GM12878 (cell line): ENCODE results near the gene RGS12. TPM values are rescaled to one million over a fixed set of nuclear protein-coding genes. Genes with fewer than 3 reads are reported as not detected.

Experiments
- ATAC-seq: fragments of 200-7000 bp; cut with Tn5 transposase; 3 replicates; pipeline ENCODE4 v1.9.1; 2020; ENCODE audit warnings: mild to moderate bottlenecking, moderate library complexity
- BruUV-seq: library from RNA; stranded (reverse); fragments of 400-500 nt; replicated peaks from 2 replicates; lab custom pipeline; 2021; lab: Mats Ljungman, UMichigan
- CTCF ChIA-PET: fragments of 300-600 bp; sonication (Branson Sonifier 250); formaldehyde crosslinking; extraction: SDS; loops from one replicate; lab custom pipeline; 2021; ENCODE audit warnings: inconsistent platforms; lab: Yijun Ruan, JAX
- POLR2A ChIA-PET: fragments of 350-600 bp; formaldehyde crosslinking; extraction: SDS; loops from one replicate; lab custom pipeline; 2021; ENCODE audit warnings: inconsistent platforms; lab: Charles Lee
- RAD21 ChIA-PET: fragments of 300-600 bp; sonication (Branson Sonifier 250); formaldehyde crosslinking; loops from one replicate; lab custom pipeline; 2023; ENCODE audit warnings: antibody characterized with exemption; ENCODE audit not compliant: unreplicated experiment; lab: Charles Lee
- SMC1A ChIA-PET: fragments of 300-600 bp; sonication (Branson Sonifier 250); formaldehyde crosslinking; loops from one replicate; lab custom pipeline; 2023; ENCODE audit not compliant: unreplicated experiment, uncharacterized antibody; lab: Charles Lee
- DNase-seq: peaks from one replicate; pipeline ENCODE4 v3.0.0-alpha.2; 2011; ENCODE audit warnings: low read depth, low spot score
- FAIRE-seq: peaks from 3 replicates; lab custom pipeline; 2011; peaks lifted over from hg19 to GRCh38; lab: Jason Lieb, UNC
- H2AFZ ChIP-seq: 2 replicates; pipeline ENCODE4 v1.6.0; 2011; ENCODE audit warnings: low read depth, low read length, control low read depth; ENCODE audit not compliant: control insufficient read depth
- H3K27ac ChIP-seq: 2 replicates; pipeline ENCODE4 v1.5.1; 2011; ENCODE audit warnings: control low read depth; ENCODE audit not compliant: control insufficient read depth, insufficient read depth
- H3K27me3 ChIP-seq, 2 experiments: replicated peaks in 1 of 2; 2 replicates each; pipeline versions ENCODE4 v1.6.0 to v1.6.1; 2011; ENCODE audit warnings: low read length in 1 of 2; ENCODE audit not compliant: control insufficient read depth in 2 of 2, insufficient read depth in 2 of 2
- H3K36me3 ChIP-seq, 2 experiments: 2 replicates each; pipeline ENCODE4 v1.5.1; 2011; ENCODE audit warnings: low read length in 1 of 2; ENCODE audit not compliant: control insufficient read depth in 2 of 2, insufficient read depth in 2 of 2
- H3K4me1 ChIP-seq: 2 replicates; pipeline ENCODE4 v1.6.1; 2011; ENCODE audit warnings: mild to moderate bottlenecking, low read length, moderate library complexity, mixed read lengths; ENCODE audit not compliant: control insufficient read depth, insufficient read depth
- H3K4me2 ChIP-seq: 2 replicates; pipeline ENCODE4 v1.6.0; 2011; ENCODE audit warnings: control low read depth; ENCODE audit not compliant: control insufficient read depth, insufficient read depth
- H3K4me3 ChIP-seq: fragments of 200-600 bp; sonication (generic); 2 replicates; pipeline ENCODE4 v1.5.1; 2016
- H3K79me2 ChIP-seq: 2 replicates; pipeline ENCODE4 v1.6.0; 2011; ENCODE audit warnings: low read length; ENCODE audit not compliant: control insufficient read depth, insufficient read depth
- H3K9ac ChIP-seq: 2 replicates; pipeline ENCODE4 v1.8.0; 2011; ENCODE audit warnings: low read length, control low read depth, mixed read lengths; ENCODE audit not compliant: control insufficient read depth, insufficient read depth
- H3K9me3 ChIP-seq: replicated peaks from 3 replicates; pipeline ENCODE4 v1.5.1; 2011; ENCODE audit warnings: mild to moderate bottlenecking, low read length; ENCODE audit not compliant: control insufficient read depth, insufficient read depth
- H4K20me1 ChIP-seq: 2 replicates; pipeline ENCODE4 v1.6.0; 2011; ENCODE audit not compliant: control insufficient read depth, insufficient read depth
- CBX3 ChIP-seq: fragments of 200-600 bp; sonication (generic); IDR thresholded peaks from 2 replicates; pipeline ENCODE4 v1.6.1; 2016; ENCODE audit warnings: low read depth, borderline replicate concordance
- CBX5 ChIP-seq: sonication (generic); IDR thresholded peaks from 2 replicates; pipeline ENCODE4 v1.6.1; 2016; ENCODE audit warnings: low read depth, moderate library complexity, mild to moderate bottlenecking, inconsistent platforms
- ETV6 ChIP-seq, 2 experiments: fragments of 450-650 bp in 1 of 2; IDR thresholded peaks in 1 of 2; conservative IDR thresholded peaks in 1 of 2; 2 replicates each; pipeline ENCODE4 v1.6.1; 2014; ENCODE audit warnings: antibody characterized with exemption in 1 of 2, borderline replicate concordance in 1 of 2, low read depth in 1 of 2, mild to moderate bottlenecking in 1 of 2, moderate library complexity in 1 of 2
- HDAC6 ChIP-seq: fragments of 200-600 bp; sonication (generic); IDR thresholded peaks from one replicate; pipeline ENCODE4 v1.8.0; 2017; ENCODE audit warnings: antibody characterized with exemption; ENCODE audit not compliant: unreplicated experiment
- JUND ChIP-seq: IDR thresholded peaks from 2 replicates; pipeline ENCODE4 v1.6.1; 2012; ENCODE audit warnings: low read depth, mild to moderate bottlenecking, low read length, improper control_type of control experiment, moderate library complexity
- NR2C1 ChIP-seq: fragments of 450-650 bp; IDR thresholded peaks from 2 replicates; pipeline ENCODE4 v1.6.1; 2017; ENCODE audit warnings: antibody characterized with exemption, mild to moderate bottlenecking, moderate library complexity
- RBBP5 ChIP-seq: fragments of 200-600 bp; sonication (generic); conservative IDR thresholded peaks from 2 replicates; pipeline ENCODE4 v1.6.1; 2016
- RELA ChIP-seq: fragments of 450-650 bp; IDR thresholded peaks from 2 replicates; pipeline ENCODE4 v1.8.0; 2014; ENCODE audit warnings: borderline replicate concordance; ENCODE audit not compliant: partially characterized antibody
- SIN3A ChIP-seq: IDR thresholded peaks from 2 replicates; pipeline ENCODE4 v1.6.1; 2012; ENCODE audit warnings: low read depth, low read length, improper control_type of control experiment
- SREBF2 ChIP-seq: IDR thresholded peaks from 2 replicates; pipeline ENCODE4 v1.6.1; 2012; ENCODE audit warnings: mild to moderate bottlenecking, low read length
- TCF7 ChIP-seq: IDR thresholded peaks from 2 replicates; pipeline ENCODE4 v1.6.1; 2014; ENCODE audit warnings: antibody characterized with exemption, borderline replicate concordance
- ZNF622 ChIP-seq: fragments of 450-650 bp; IDR thresholded peaks from 2 replicates; pipeline ENCODE4 v1.6.1; 2017; ENCODE audit warnings: mild to moderate bottlenecking, inconsistent platforms
- WGBS: methylation state at CpG from one replicate; pipeline ENCODE4 v1.1.6; 2016; ENCODE audit warnings: low lambda C conversion rate; ENCODE audit not compliant: insufficient replicate concordance, insufficient coverage; ENCODE audit errors: missing lambda C conversion rate; 5-methylcytosine and 5-hydroxymethylcytosine counted together
- in situ Hi-C: fragments of 300-500 bp; cut with MboI; formaldehyde crosslinking; loops from 9 replicates; pipeline ENCODE4 v1.14.3; 2018; ENCODE audit warnings: mixed read lengths
- intact Hi-C: fragments of 100-400 bp; cut with micrococcal nuclease; formaldehyde crosslinking; loops from one replicate; pipeline ENCODE4 v1.14.2; 2022; ENCODE audit not compliant: unreplicated experiment
- polyA plus RNA-seq, 11 experiments: library from polyadenylated mRNA; depleted of rRNA in 4 of 11; unstranded in 6 of 11; stranded (reverse) in 5 of 11; fragments of >200 nt; fragmentation: Nextera tagmentation in 4 of 11; fragmentation: Illumina TruSeq in 1 of 11; extraction: Ambion mirVana in 4 of 11; extraction: Trizol in 1 of 11; gene quantifications; 1 replicate in 1 of 11; 2 replicates in 10 of 11; pipeline versions ENCODE4 v1.2.1 to v1.2.3, GENCODE V29; 2011 to 2016; ENCODE audit warnings: inconsistent platforms in 2 of 11, missing spikeins in 2 of 11, low read depth in 1 of 11
- total RNA-seq, 4 experiments: library from RNA; depleted of rRNA in 3 of 4; stranded (reverse); fragments of >200 nt in 3 of 4; fragmentation: Illumina TruSeq in 1 of 4; extraction: Trizol in 1 of 4; gene quantifications; 2 replicates each; pipeline versions ENCODE4 v1.2.1 to v1.2.3, GENCODE V29; 2013 to 2021
- TF ChIP-seq, protein P1 (sequence below): IDR thresholded peaks from 2 replicates; pipeline ENCODE4 v1.6.1; 2012; ENCODE audit warnings: low read depth, low read length, improper control_type of control experiment
- TF ChIP-seq, protein P2 (sequence below): fragments of 450-650 bp; IDR thresholded peaks from 2 replicates; pipeline ENCODE4 v1.6.1; 2017; ENCODE audit warnings: mild to moderate bottlenecking, low read depth, inconsistent platforms; ENCODE audit not compliant: poor library complexity, severe bottlenecking

Gene RGS12
- total and polyA plus RNA-seq, 10 of the 15 experiments (the other 5 are each of a cell fraction or from before 2014, with no cell fraction given): 0.02 to 2.2 (median 0.73) TPM

DNA sequence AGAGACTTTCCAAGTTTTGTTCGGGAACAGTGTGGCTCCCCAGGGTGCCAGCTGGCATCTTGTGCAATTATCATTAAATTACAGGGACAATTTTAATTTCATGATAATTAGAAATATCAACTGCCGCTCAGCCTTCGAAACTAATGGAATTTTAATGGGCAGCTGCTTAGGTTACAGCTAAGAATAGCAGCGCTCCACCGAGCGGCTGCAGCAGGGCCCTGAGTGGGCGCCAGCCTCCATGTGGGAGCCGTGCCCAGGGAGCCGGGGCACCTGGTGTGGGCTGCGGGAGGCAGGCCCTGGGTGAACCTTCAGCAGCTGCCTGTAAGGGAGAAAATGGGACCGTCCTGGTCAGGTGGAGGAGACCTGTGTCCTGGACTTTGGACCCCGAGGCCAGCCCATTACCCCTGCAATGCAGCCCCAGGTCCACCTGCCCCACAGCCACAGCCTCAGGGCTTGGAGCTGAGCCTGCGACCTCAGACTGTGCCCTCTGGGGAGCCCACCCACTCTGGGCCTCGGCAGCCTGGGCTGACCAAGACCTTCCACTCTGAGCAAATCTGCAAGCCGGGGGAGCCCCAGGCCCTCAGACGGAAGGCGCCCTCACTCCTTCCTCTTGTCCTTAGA lies 22.7 kb upstream of the RGS12 start:
- no peak overlapping the region for H3K4me3 ChIP-seq
- H4K20me1 ChIP-seq: no peaks in the 10 kb centered on the region
- H3K79me2 ChIP-seq: no peaks in the 10 kb centered on the region
- no TSS peak for BruUV-seq
- CTCF ChIA-PET: interaction anchor here (0.6 kb wide), 1 partner anchor 272 kb away, joined by 3 read pairs; no protein-coding TSS in a partner anchor
- intact Hi-C loops: no loop called here
- WGBS: 68% methylated on average over 17 of the region's 17 CpGs
- H3K27me3 ChIP-seq: no peaks in the 10 kb centered on the region
- TF ChIP-seq RELA: no peak
- TF ChIP-seq SREBF2: no peak
- TF ChIP-seq SIN3A: no peak
- TF ChIP-seq ZNF622: no peak
- TF ChIP-seq TCF7: no peak
- TF ChIP-seq, protein P1, sequence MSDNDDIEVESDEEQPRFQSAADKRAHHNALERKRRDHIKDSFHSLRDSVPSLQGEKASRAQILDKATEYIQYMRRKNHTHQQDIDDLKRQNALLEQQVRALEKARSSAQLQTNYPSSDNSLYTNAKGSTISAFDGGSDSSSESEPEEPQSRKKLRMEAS: no peak
- TF ChIP-seq, protein P2, sequence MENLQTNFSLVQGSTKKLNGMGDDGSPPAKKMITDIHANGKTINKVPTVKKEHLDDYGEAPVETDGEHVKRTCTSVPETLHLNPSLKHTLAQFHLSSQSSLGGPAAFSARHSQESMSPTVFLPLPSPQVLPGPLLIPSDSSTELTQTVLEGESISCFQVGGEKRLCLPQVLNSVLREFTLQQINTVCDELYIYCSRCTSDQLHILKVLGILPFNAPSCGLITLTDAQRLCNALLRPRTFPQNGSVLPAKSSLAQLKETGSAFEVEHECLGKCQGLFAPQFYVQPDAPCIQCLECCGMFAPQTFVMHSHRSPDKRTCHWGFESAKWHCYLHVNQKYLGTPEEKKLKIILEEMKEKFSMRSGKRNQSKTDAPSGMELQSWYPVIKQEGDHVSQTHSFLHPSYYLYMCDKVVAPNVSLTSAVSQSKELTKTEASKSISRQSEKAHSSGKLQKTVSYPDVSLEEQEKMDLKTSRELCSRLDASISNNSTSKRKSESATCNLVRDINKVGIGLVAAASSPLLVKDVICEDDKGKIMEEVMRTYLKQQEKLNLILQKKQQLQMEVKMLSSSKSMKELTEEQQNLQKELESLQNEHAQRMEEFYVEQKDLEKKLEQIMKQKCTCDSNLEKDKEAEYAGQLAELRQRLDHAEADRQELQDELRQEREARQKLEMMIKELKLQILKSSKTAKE: no peak
- TF ChIP-seq NR2C1: no peak
- no peak for TF ChIP-seq CBX3
- no peak for TF ChIP-seq CBX5
- TF ChIP-seq ETV6 (conservative IDR thresholded peaks at IDR 0.05 in 1 of 2, IDR thresholded peaks at IDR 0.05 in 1 of 2; ENCODE audit: borderline replicate concordance in 1 of 2, low read depth in 1 of 2): no peak
- no peak for TF ChIP-seq RBBP5
- TF ChIP-seq JUND: no peak
- TF ChIP-seq HDAC6: no peak
- TF ChIP-seq, all 136 proteins: peak for 0
- Histone ChIP-seq H2AFZ (no peak overlapping the region), H3K4me1 (no peaks in the 10 kb centered on the region), H3K9me3 (no peaks in the 10 kb centered on the region), H3K4me2 (no peak overlapping the region), H3K36me3 (no peaks in the 10 kb centered on the region), H3K27ac (no peak overlapping the region), H3K9ac (no peak overlapping the region)
- FAIRE-seq: no peak
- ChIA-PET RAD21 (no interaction called here), SMC1A (interaction anchor here (0.8 kb wide), 1 partner anchor 37 kb away, joined by 5 read pairs; no protein-coding TSS in a partner anchor), POLR2A (no interaction called here)
- no peak for ATAC-seq
- in situ Hi-C loops: no loop called here
- DNase-seq: no peak
